ENCODE results near the gene PRKACG. TPM values are rescaled to one million over a fixed set of nuclear protein-coding genes. Genes with fewer than 3 reads are reported as not detected.

Gene PRKACG
- total and polyA plus RNA-seq, 2 experiments from 2014 or later = not detected

DNA sequence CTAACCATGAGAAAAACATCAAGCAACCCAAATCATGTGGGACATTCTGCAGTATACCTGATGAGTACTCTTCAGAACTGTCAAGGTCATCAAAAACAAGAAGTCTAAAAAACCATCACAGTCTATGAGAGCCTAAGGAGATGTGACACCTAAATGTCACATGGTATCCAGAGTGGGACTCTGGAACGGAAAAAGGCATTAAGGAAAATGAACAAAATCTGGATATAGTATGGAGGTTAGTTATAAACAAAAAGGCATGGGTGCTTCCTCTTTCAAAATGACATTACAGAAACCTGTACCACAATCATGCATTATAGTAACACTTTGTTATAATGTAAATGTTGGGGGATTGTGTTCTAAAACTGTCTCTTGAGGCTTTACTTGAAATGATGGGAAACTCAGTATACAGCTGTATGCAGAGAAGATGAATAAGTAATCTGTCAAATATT lies 47.4 kb downstream of the PRKACG start:
- H3K4me3 Mint-ChIP-seq = no peak overlapping the region
- no peaks in the 10 kb centered on the region for H3K9me3 Mint-ChIP-seq
- DNase-seq (ENCODE audit: low spot score) (no peak), ATAC-seq (no peak)
- Histone ChIP-seq H2AFZ (no peak overlapping the region), H3K36me3 (ENCODE audit: insufficient read depth) (no peaks in the 10 kb centered on the region), H3K79me2 (replicated peaks; ENCODE audit: insufficient read depth) (no peaks in the 10 kb centered on the region), H3K9me2 (ENCODE audit: insufficient read depth) (no peaks in the 10 kb centered on the region), H3K4me3 (no peak overlapping the region), H3K27me3 (ENCODE audit: insufficient read depth) (no peaks in the 10 kb centered on the region), H3F3A (replicated peaks; ENCODE audit: low read depth) (no peaks in the 10 kb centered on the region), H3K4me1 (ENCODE audit: insufficient read depth) (peaks cover 3% of the 10 kb centered on the region; the same call in 1 of the 2 replicates), H4K20me1 (replicated peaks; ENCODE audit: insufficient read depth) (no peaks in the 10 kb centered on the region), H3K4me2 (no peak overlapping the region), H3K27ac (ENCODE audit: low read depth) (no peak overlapping the region)
- H3K27me3 Mint-ChIP-seq (ENCODE audit: insufficient read depth, low read depth, poor library complexity) = peaks cover 1% of the 10 kb centered on the region
- TF ChIP-seq STAT1 (IDR thresholded peaks at IDR 0.05; ENCODE audit: unreplicated experiment) (no peak), ZNF331 (CRISPR knock-in tag; IDR thresholded peaks at IDR 0.05; ENCODE audit: low read depth) (no peak), POLR2AphosphoS5 (IDR thresholded peaks at IDR 0.05; ENCODE audit: low read depth) (no peak), CREB1 (CRISPR knock-in tag; IDR thresholded peaks at IDR 0.05; ENCODE audit: low read depth) (no peak), JUNB (IDR thresholded peaks at IDR 0.05; ENCODE audit: unreplicated experiment) (no peak), REST (IDR thresholded peaks at IDR 0.05; ENCODE audit: unreplicated experiment) (no peak), CTCF (conservative IDR thresholded peaks at IDR 0.05; ENCODE audit: low read depth in 2 of 2) (no peak), ZNF462 (CRISPR knock-in tag; IDR thresholded peaks at IDR 0.05) (no peak)
- H3K36me3 Mint-ChIP-seq (ENCODE audit: low read depth) = no peaks in the 10 kb centered on the region
- peaks cover 5% of the 10 kb centered on the region; the same call in 1 of the 3 replicates for H3K4me1 Mint-ChIP-seq
- no peak overlapping the region for H3K27ac Mint-ChIP-seq
